HepG2 (cell line): ENCODE measurements around the gene DTNB. TPM values are rescaled to one million over a fixed set of nuclear protein-coding genes. Genes with fewer than 3 reads are reported as not detected.

Source experiments
- ATAC-seq: fragments of 200-7000 bp; cut with Tn5 transposase; 3 replicates; pipeline ENCODE4 v1.9.1; 2020; ENCODE audit warnings: mild to moderate bottlenecking, moderate library complexity
- BruUV-seq: library from RNA; stranded (reverse); fragments of 400-500 nt; replicated peaks from 2 replicates; lab custom pipeline; 2021; lab: Mats Ljungman, UMichigan
- CTCF ChIA-PET: fragments of 300-600 bp; formaldehyde crosslinking; extraction: SDS; loops from one replicate; lab custom pipeline; 2021; ENCODE audit warnings: low total read pairs, inconsistent platforms, low intra/inter-chr PET ratio; lab: Yijun Ruan, JAX
- POLR2A ChIA-PET: fragments of 350-600 bp; sonication (Branson Sonifier 250); formaldehyde crosslinking; loops from one replicate; lab custom pipeline; 2020; ENCODE audit warnings: antibody characterized with exemption, inconsistent platforms; lab: Yijun Ruan, JAX
- DNase-seq: peaks from one replicate; pipeline ENCODE4 v3.0.0-alpha.2; 2015; ENCODE audit warnings: low spot score
- FAIRE-seq: peaks from 3 replicates; lab custom pipeline; 2011; peaks lifted over from hg19 to GRCh38; lab: Jason Lieb, UNC
- H2AFZ ChIP-seq: one replicate; pipeline ENCODE4 v1.6.1; 2011; ENCODE audit warnings: low read length, inconsistent platforms
- H3K27ac ChIP-seq: fragments of 300-600 bp; 3 replicates; pipeline ENCODE4 v1.8.0; 2011; ENCODE audit warnings: mixed run types, mild to moderate bottlenecking, mixed read lengths, low read length, inconsistent platforms; ENCODE audit not compliant: insufficient read depth; ENCODE audit errors: extremely low read length
- H3K27me3 ChIP-seq, 2 experiments: fragments of 200-600 bp in 1 of 2; 2 replicates in 1 of 2; 3 replicates in 1 of 2; pipeline versions ENCODE4 v1.6.0 to v1.8.0; 2011; ENCODE audit warnings: low read length in 2 of 2, mild to moderate bottlenecking in 2 of 2, moderate library complexity in 2 of 2, inconsistent platforms in 1 of 2; ENCODE audit not compliant: insufficient read depth in 2 of 2, control insufficient read depth in 1 of 2
- H3K36me3 ChIP-seq, 2 experiments: fragments of 200-600 bp in 1 of 2; replicated peaks in 1 of 2; 2 replicates in 1 of 2; 3 replicates in 1 of 2; pipeline versions ENCODE4 v1.5.1 to v1.8.0; 2011; ENCODE audit warnings: low read length in 2 of 2, inconsistent platforms in 1 of 2; ENCODE audit not compliant: insufficient read depth in 2 of 2, control insufficient read depth in 1 of 2
- H3K4me1 ChIP-seq: 2 replicates; pipeline ENCODE4 v1.5.1; 2012; ENCODE audit warnings: low read length, inconsistent platforms; ENCODE audit not compliant: insufficient read depth
- H3K4me2 ChIP-seq: 2 replicates; pipeline ENCODE4 v1.6.0; 2011; ENCODE audit warnings: low read depth, low read length, inconsistent platforms
- H3K4me3 ChIP-seq, 3 experiments: fragments of 200-600 bp in 1 of 3; sonication (generic), shearing (Covaris generic) in 1 of 3; replicated peaks in 1 of 3; 2 replicates each; pipeline ENCODE4 v1.5.1; 2011 to 2016; ENCODE audit warnings: low read length in 3 of 3, inconsistent platforms in 2 of 3, low read depth in 2 of 3, mild to moderate bottlenecking in 2 of 3, control low read depth in 1 of 3, mixed read lengths in 1 of 3; ENCODE audit not compliant: insufficient read depth in 1 of 3
- H3K79me2 ChIP-seq: one replicate; pipeline ENCODE4 v1.6.1; 2011; ENCODE audit warnings: low read length, inconsistent platforms; ENCODE audit not compliant: insufficient read depth
- H3K9ac ChIP-seq: 2 replicates; pipeline ENCODE4 v1.6.0; 2011; ENCODE audit warnings: mild to moderate bottlenecking, low read depth, low read length, inconsistent platforms; ENCODE audit not compliant: insufficient read depth
- H3K9me3 ChIP-seq: 2 replicates; pipeline ENCODE4 v1.5.1; 2012; ENCODE audit warnings: mild to moderate bottlenecking, low read length
- H4K20me1 ChIP-seq: 2 replicates; pipeline ENCODE4 v1.6.0; 2011; ENCODE audit warnings: inconsistent platforms, mild to moderate bottlenecking, low read length, moderate library complexity; ENCODE audit not compliant: insufficient read depth
- BRF2 ChIP-seq: sonication (generic); formaldehyde crosslinking; IDR thresholded peaks from 2 replicates; pipeline ENCODE4 v1.8.1; 2022; ENCODE audit warnings: mild to moderate bottlenecking, missing genetic modification reagents
- HDAC1 ChIP-seq: sonication (generic); formaldehyde crosslinking; IDR thresholded peaks from 2 replicates; pipeline ENCODE4 v1.5.1; 2020; ENCODE audit warnings: mild to moderate bottlenecking, missing genetic modification reagents
- MYPOP ChIP-seq: sonication (generic); formaldehyde crosslinking; IDR thresholded peaks from 2 replicates; pipeline ENCODE4 v1.8.1; 2023; ENCODE audit warnings: mild to moderate bottlenecking, moderate library complexity, missing genetic modification reagents
- NFE2L2 ChIP-seq: fragments of 150-350 bp; IDR thresholded peaks from 2 replicates; pipeline ENCODE4 v1.6.1; 2014; ENCODE audit warnings: low read length
- SP2 ChIP-seq: sonication (generic); formaldehyde crosslinking; IDR thresholded peaks from 2 replicates; pipeline ENCODE4 v1.5.1; 2020; ENCODE audit warnings: mild to moderate bottlenecking, missing genetic modification reagents
- TCF7 ChIP-seq: sonication (generic); IDR thresholded peaks from 2 replicates; pipeline ENCODE4 v1.6.1; 2016; ENCODE audit warnings: antibody characterized with exemption, low read depth
- U2AF1 ChIP-seq: fragments of 200-400 bp; formaldehyde crosslinking; optimal IDR thresholded peaks from 2 replicates; pipeline ENCODE3; 2017; ENCODE audit warnings: mild to moderate bottlenecking, low read depth, low read length
- ZBTB33 ChIP-seq: sonication (generic); formaldehyde crosslinking; IDR thresholded peaks from 2 replicates; pipeline ENCODE4 v1.4.0; 2020; ENCODE audit warnings: missing genetic modification reagents
- ZGPAT ChIP-seq: IDR thresholded peaks from 2 replicates; pipeline ENCODE4 v1.6.1; 2016; ENCODE audit warnings: mild to moderate bottlenecking
- ZNF121 ChIP-seq: sonication (generic); formaldehyde crosslinking; IDR thresholded peaks from 2 replicates; pipeline ENCODE4 v1.5.0; 2020; ENCODE audit warnings: mild to moderate bottlenecking, missing genetic modification reagents
- ZNF34 ChIP-seq: sonication (generic); formaldehyde crosslinking; IDR thresholded peaks from 2 replicates; pipeline ENCODE4 v1.4.0; 2020; ENCODE audit warnings: mild to moderate bottlenecking, missing genetic modification reagents, borderline replicate concordance
- ZNF484 ChIP-seq: sonication (generic); formaldehyde crosslinking; IDR thresholded peaks from 2 replicates; pipeline ENCODE4 v1.5.1; 2020; ENCODE audit warnings: mild to moderate bottlenecking, low read depth, missing genetic modification reagents, borderline replicate concordance
- ZNF501 ChIP-seq: sonication (generic); formaldehyde crosslinking; IDR thresholded peaks from 2 replicates; pipeline ENCODE4 v1.5.1; 2020; ENCODE audit warnings: mild to moderate bottlenecking, moderate library complexity, missing genetic modification reagents
- WGBS: methylation state at CpG from one replicate; pipeline ENCODE4 v1.1.6; 2017; ENCODE audit warnings: low lambda C conversion rate; 5-methylcytosine and 5-hydroxymethylcytosine counted together
- in situ Hi-C: cut with HindIII; loops from 2 replicates; pipeline ENCODE4 v1.10.0; 2017; ENCODE audit warnings: low pct_unique_long_range_greater_than_20kb; ENCODE audit not compliant: extremely low pct_ligation_motif_present
- intact Hi-C: fragments of 100-400 bp; cut with micrococcal nuclease; formaldehyde crosslinking; loops from one replicate; pipeline ENCODE4 v1.10.0; 2022; ENCODE audit not compliant: unreplicated experiment
- polyA plus RNA-seq, 8 experiments: library from polyadenylated mRNA; depleted of rRNA in 3 of 8; stranded (reverse) in 7 of 8; unstranded in 1 of 8; fragments of >200 nt; fragmentation: Illumina TruSeq in 4 of 8; extraction: Trizol in 4 of 8; gene quantifications; 2 replicates each; pipeline versions ENCODE4 v1.2.1 to v1.2.3, GENCODE V29; 2011 to 2016; ENCODE audit warnings: low read depth in 4 of 8, missing spikeins in 1 of 8, mixed read lengths in 1 of 8; ENCODE audit not compliant: insufficient read depth in 1 of 8
- total RNA-seq, 5 experiments: library from RNA; depleted of rRNA; stranded (reverse); fragments of >200 nt; fragmentation: Illumina TruSeq; extraction: Trizol; gene quantifications; 2 replicates each; pipeline ENCODE4 v1.2.3, GENCODE V29; 2016; ENCODE audit warnings: low read depth in 1 of 5

The DTNB gene
- total and polyA plus RNA-seq, 2 of the 13 experiments (the other 11 are each of a cell fraction or from before 2014, with no cell fraction given) = 14.4 to 23.9 TPM

- TF ChIP-seq ZNF34 (CRISPR knock-in tag) (no peak), NFE2L2 (no peak), ZNF484 (CRISPR knock-in tag) (no peak), ZNF121 (CRISPR knock-in tag) (no peak), BRF2 (CRISPR knock-in tag) (no peak)
- TF ChIP-seq, all 625 proteins: peak for 0
- CTCF ChIA-PET = no interaction called here
- H3K27me3 ChIP-seq = no peaks in the 10 kb centered on the region
- POLR2A ChIA-PET = no interaction called here
- H2AFZ ChIP-seq = no peak overlapping the region
- no peak for FAIRE-seq
- peaks cover 10% of the 10 kb centered on the region for H3K4me1 ChIP-seq
- H3K4me2 ChIP-seq = no peak overlapping the region
- H3K9me3 ChIP-seq = no peaks in the 10 kb centered on the region
- in situ Hi-C loops = no loop called here
- no TSS peak for BruUV-seq
- no peak for ATAC-seq
- no peak overlapping the region for H3K4me3 ChIP-seq
- no peak overlapping the region for H3K27ac ChIP-seq
- H3K36me3 ChIP-seq = no peaks in the 10 kb centered on the region
- no peak for DNase-seq
- H4K20me1 ChIP-seq = no peaks in the 10 kb centered on the region
- intact Hi-C loops = no loop called here
- H3K79me2 ChIP-seq = no peaks in the 10 kb centered on the region
- 93% methylated on average over 2 of the region's 2 CpGs for WGBS
- H3K9ac ChIP-seq = no peak overlapping the region
Measured at GRCh38 chr2:25497918-25498407, 175.4 kb downstream of the DTNB start.

- H3K27ac ChIP-seq = no peak overlapping the region
- H3K79me2 ChIP-seq = no peaks in the 10 kb centered on the region
- no peaks in the 10 kb centered on the region for H3K9me3 ChIP-seq
- no peak overlapping the region for H3K9ac ChIP-seq
- FAIRE-seq (no peak), DNase-seq (no peak), ATAC-seq (no peak)
- H3K27me3 ChIP-seq = no peaks in the 10 kb centered on the region
- H3K4me3 ChIP-seq = no peak overlapping the region
- BruUV-seq = no TSS peak
- 95% methylated on average over 5 of the region's 5 CpGs for WGBS
- ChIA-PET POLR2A (no interaction called here), CTCF (no interaction called here)
- H3K4me1 ChIP-seq = peaks cover 14% of the 10 kb centered on the region
- intact Hi-C loops (no loop called here), in situ Hi-C loops (no loop called here)
- H3K36me3 ChIP-seq = no peaks in the 10 kb centered on the region
- H4K20me1 ChIP-seq = no peaks in the 10 kb centered on the region
- no peak overlapping the region for H2AFZ ChIP-seq
- no peak overlapping the region for H3K4me2 ChIP-seq
- no peak for TF ChIP-seq MYPOP (CRISPR knock-in tag)
- no peak for TF ChIP-seq TCF7
- TF ChIP-seq SP2 (CRISPR knock-in tag) = no peak
- TF ChIP-seq ZBTB33 (CRISPR knock-in tag) = no peak
- no peak for TF ChIP-seq HDAC1 (CRISPR knock-in tag)
- no peak for TF ChIP-seq ZNF501 (CRISPR knock-in tag)
- TF ChIP-seq ZGPAT (CRISPR knock-in tag) = no peak
- no peak for TF ChIP-seq U2AF1
Measured at GRCh38 chr2:25497229-25497917, 176.0 kb downstream of the DTNB start.
